A549 (cell line): ENCODE results near the gene ARHGEF11. TPM values are rescaled to one million over a fixed set of nuclear protein-coding genes. Genes with fewer than 3 reads are reported as not detected.

Source experiments
- ATAC-seq, 2 experiments: fragments of 200-7000 bp in 1 of 2; fragments of >200 bp in 1 of 2; cut with Nextera tagmentation in 1 of 2; cut with Tn5 transposase in 1 of 2; 3 replicates each; pipeline versions ENCODE4 v1.8.0 to v1.9.1; 2018 to 2020; ENCODE audit warnings: mild to moderate bottlenecking in 1 of 2, moderate library complexity in 1 of 2
- CTCF ChIA-PET: fragments of 300-600 bp; sonication (Branson Sonifier 250); formaldehyde crosslinking; extraction: SDS; loops from one replicate; lab custom pipeline; 2021; ENCODE audit warnings: antibody characterized with exemption, inconsistent platforms; lab: Yijun Ruan, JAX
- POLR2A ChIA-PET: fragments of 350-600 bp; formaldehyde crosslinking; extraction: SDS; loops from one replicate; lab custom pipeline; 2021; ENCODE audit warnings: antibody characterized with exemption, inconsistent platforms; lab: Yijun Ruan, JAX
- DNase-seq, 2 experiments: peaks; one replicate each; pipeline versions ENCODE4 v3.0.0 to v3.0.0-alpha.2; 2011 to 2016; ENCODE audit warnings: low read depth in 1 of 2, low spot score in 1 of 2
- FAIRE-seq: peaks from 2 replicates; lab custom pipeline; 2011; peaks lifted over from hg19 to GRCh38; lab: Jason Lieb, UNC
- H3K27ac ChIP-seq, 2 experiments: fragments of >200 bp; sonication (Bioruptor Twin); formaldehyde crosslinking; 3 replicates each; pipeline ENCODE4 v1.5.1; 2016 to 2017
- H3K4me1 ChIP-seq: fragments of >200 bp; sonication (Bioruptor Twin); formaldehyde crosslinking; 3 replicates; pipeline ENCODE4 v1.6.1; 2016
- H3K4me2 ChIP-seq: fragments of >200 bp; sonication (Bioruptor Twin); formaldehyde crosslinking; 3 replicates; pipeline ENCODE4 v1.6.1; 2016
- H3K4me3 ChIP-seq: fragments of >200 bp; sonication (Bioruptor Twin); formaldehyde crosslinking; 3 replicates; pipeline ENCODE4 v1.5.1; 2016
- H3K9me3 ChIP-seq: fragments of >200 bp; sonication (Bioruptor Twin); formaldehyde crosslinking; 3 replicates; pipeline ENCODE4 v1.6.1; 2016
- ATOH8 ChIP-seq: fragments of 250-450 bp; sonication (Bioruptor Pico); IDR thresholded peaks from 2 replicates; pipeline ENCODE4 v1.5.0; 2020; ENCODE audit warnings: low read depth, mild to moderate bottlenecking, moderate library complexity
- BCL3 ChIP-seq: fragments of >200 bp; sonication (Bioruptor Twin); formaldehyde crosslinking; IDR thresholded peaks from 3 replicates; pipeline ENCODE4 v1.6.1; 2016
- CBX2 ChIP-seq: fragments of 200-600 bp; sonication (generic); IDR thresholded peaks from 2 replicates; pipeline ENCODE4 v1.6.1; 2016; ENCODE audit warnings: low read depth, mild to moderate bottlenecking, borderline replicate concordance
- CBX8 ChIP-seq: fragments of 200-600 bp; sonication (generic); IDR thresholded peaks from 2 replicates; pipeline ENCODE4 v1.6.1; 2016
- CHD2 ChIP-seq: fragments of 150-350 bp; IDR thresholded peaks from 2 replicates; pipeline ENCODE4 v1.6.1; 2014; ENCODE audit warnings: low read length; ENCODE audit not compliant: partially characterized antibody
- ELK1 ChIP-seq: fragments of 150-350 bp; IDR thresholded peaks from 2 replicates; pipeline ENCODE4 v1.6.1; 2014; ENCODE audit warnings: low read depth, mild to moderate bottlenecking, low read length
- ESRRA ChIP-seq: fragments of 150-350 bp; IDR thresholded peaks from 2 replicates; pipeline ENCODE4 v1.6.1; 2014; ENCODE audit warnings: mild to moderate bottlenecking, low read length, borderline replicate concordance
- FOSB ChIP-seq: fragments of 250-450 bp; sonication (Bioruptor Pico); IDR thresholded peaks from 2 replicates; pipeline ENCODE4 v1.5.0; 2020; ENCODE audit warnings: mild to moderate bottlenecking, moderate library complexity
- HEYL ChIP-seq: fragments of 250-450 bp; sonication (Bioruptor Pico); IDR thresholded peaks from 2 replicates; pipeline ENCODE4 v1.8.0; 2021; ENCODE audit warnings: mild to moderate bottlenecking, moderate library complexity
- HMGXB4 ChIP-seq: fragments of 250-450 bp; sonication (Bioruptor Pico); IDR thresholded peaks from 2 replicates; pipeline ENCODE4 v1.5.0; 2021; ENCODE audit warnings: mild to moderate bottlenecking, moderate library complexity, borderline replicate concordance
- HOXA7 ChIP-seq: fragments of 250-450 bp; sonication (Bioruptor Pico); IDR thresholded peaks from 2 replicates; pipeline ENCODE4 v1.5.0; 2020; ENCODE audit warnings: mild to moderate bottlenecking, moderate library complexity
- HOXB5 ChIP-seq: fragments of 250-450 bp; sonication (Bioruptor Pico); IDR thresholded peaks from 2 replicates; pipeline ENCODE4 v1.5.0; 2020; ENCODE audit warnings: mild to moderate bottlenecking, moderate library complexity
- KDM5A ChIP-seq: fragments of 200-600 bp; sonication (generic); IDR thresholded peaks from 2 replicates; pipeline ENCODE4 v1.6.1; 2016; ENCODE audit warnings: antibody characterized with exemption, mild to moderate bottlenecking
- MAFK ChIP-seq: fragments of 450-650 bp; IDR thresholded peaks from 2 replicates; pipeline ENCODE4 v1.6.1; 2014; ENCODE audit not compliant: partially characterized antibody
- MAZ ChIP-seq: fragments of 150-350 bp; IDR thresholded peaks from 2 replicates; pipeline ENCODE4 v1.6.1; 2014; ENCODE audit warnings: antibody characterized with exemption, low read depth, low read length, borderline replicate concordance
- NFE2L2 ChIP-seq: fragments of 150-350 bp; conservative IDR thresholded peaks from 2 replicates; pipeline ENCODE4 v1.6.1; 2014; ENCODE audit warnings: low read length
- NPAS2 ChIP-seq: fragments of 250-450 bp; sonication (Bioruptor Pico); IDR thresholded peaks from 2 replicates; pipeline ENCODE4 v1.8.0; 2022; ENCODE audit warnings: mild to moderate bottlenecking, moderate library complexity, borderline replicate concordance
- POLR2A ChIP-seq: IDR thresholded peaks from 2 replicates; pipeline ENCODE4 v1.6.1; 2012; ENCODE audit warnings: mild to moderate bottlenecking, low read length
- POLR2AphosphoS2 ChIP-seq: conservative IDR thresholded peaks from 2 replicates; pipeline ENCODE4 v1.6.1; 2012; ENCODE audit warnings: low read length, improper control_type of control experiment, inconsistent platforms
- RAD21 ChIP-seq, 2 experiments: fragments of >200 bp in 1 of 2; sonication (Bioruptor Twin) in 1 of 2; formaldehyde crosslinking in 1 of 2; IDR thresholded peaks in 1 of 2; conservative IDR thresholded peaks in 1 of 2; 2 replicates in 1 of 2; 3 replicates in 1 of 2; pipeline ENCODE4 v1.6.1; 2012 to 2018; ENCODE audit warnings: inconsistent platforms in 1 of 2
- RARB ChIP-seq: fragments of 250-450 bp; sonication (Bioruptor Pico); IDR thresholded peaks from 2 replicates; pipeline ENCODE4 v1.8.0; 2021; ENCODE audit warnings: mild to moderate bottlenecking, moderate library complexity
- RNF2 ChIP-seq: fragments of 200-600 bp; sonication (generic); IDR thresholded peaks from 2 replicates; pipeline ENCODE4 v1.6.1; 2016; ENCODE audit warnings: low read depth, mild to moderate bottlenecking, antibody characterized with exemption, moderate library complexity, borderline replicate concordance
- SMC3 ChIP-seq: fragments of >200 bp; sonication (Bioruptor Twin); formaldehyde crosslinking; IDR thresholded peaks from 3 replicates; pipeline ENCODE4 v1.6.1; 2018; ENCODE audit warnings: inconsistent platforms
- SREBF2 ChIP-seq: fragments of 450-650 bp; IDR thresholded peaks from 2 replicates; pipeline ENCODE4 v1.6.1; 2014; ENCODE audit warnings: mild to moderate bottlenecking, moderate library complexity
- TP53 ChIP-seq: fragments of 250-450 bp; sonication (Bioruptor Pico); IDR thresholded peaks from 2 replicates; pipeline ENCODE4 v1.5.0; 2021; ENCODE audit warnings: mild to moderate bottlenecking, moderate library complexity
- USF2 ChIP-seq: fragments of 450-650 bp; IDR thresholded peaks from 2 replicates; pipeline ENCODE4 v1.6.1; 2014; ENCODE audit warnings: antibody characterized with exemption
- ZFP36 ChIP-seq: fragments of 450-650 bp; IDR thresholded peaks from 2 replicates; pipeline ENCODE4 v1.6.1; 2014; ENCODE audit warnings: borderline replicate concordance; ENCODE audit not compliant: partially characterized antibody
- ZNF302 ChIP-seq: fragments of 250-450 bp; sonication (Bioruptor Pico); IDR thresholded peaks from 2 replicates; pipeline ENCODE4 v1.9.0; 2021; ENCODE audit warnings: inconsistent platforms, mild to moderate bottlenecking, moderate library complexity
- WGBS: methylation state at CpG from one replicate; pipeline ENCODE4 v1.1.6; 2017; ENCODE audit errors: missing lambda C conversion rate; 5-methylcytosine and 5-hydroxymethylcytosine counted together
- polyA plus RNA-seq, 4 experiments: library from polyadenylated mRNA; depleted of rRNA in 3 of 4; stranded (reverse); fragments of >200 nt; fragmentation: RNase III in 1 of 4; extraction: RNeasy Plus Mini Kit Qiagen cat#74134 plus additional on column Dnase treatment in 1 of 4; gene quantifications; 2 replicates in 3 of 4; 3 replicates in 1 of 4; pipeline ENCODE4 v1.2.3, GENCODE V29; 2011 to 2017

Gene ARHGEF11
- polyA plus RNA-seq, 2 of the 4 experiments (the other 2 are of a cell fraction) = 15.7 to 17.1 TPM

- 89% methylated on average over 9 of the region's 9 CpGs for WGBS
- Histone ChIP-seq H3K4me1 (no peaks in the 10 kb centered on the region), H3K4me2 (no peak overlapping the region), H3K27ac (no peak overlapping the region), H3K9me3 (no peaks in the 10 kb centered on the region), H3K4me3 (no peak overlapping the region)
- TF ChIP-seq NFE2L2 = no peak
- TF ChIP-seq HMGXB4 (CRISPR knock-in tag) = no peak
- TF ChIP-seq SREBF2 = no peak
- TF ChIP-seq ESRRA = no peak
- TF ChIP-seq RAD21 (conservative IDR thresholded peaks at IDR 0.05 in 1 of 2, IDR thresholded peaks at IDR 0.05 in 1 of 2) = no peak
- TF ChIP-seq USF2 = no peak
- TF ChIP-seq NPAS2 (CRISPR knock-in tag) = no peak
- no peak for TF ChIP-seq HOXB5 (CRISPR knock-in tag)
- TF ChIP-seq MAFK = no peak
- no peak for TF ChIP-seq FOSB (CRISPR knock-in tag)
- no peak for TF ChIP-seq SMC3
- no peak for TF ChIP-seq POLR2AphosphoS2
- TF ChIP-seq ELK1 = no peak
- no peak for TF ChIP-seq TP53 (CRISPR knock-in tag)
- TF ChIP-seq RARB = no peak
- no peak for TF ChIP-seq ATOH8 (CRISPR knock-in tag)
- no peak for TF ChIP-seq HOXA7
- TF ChIP-seq POLR2A = no peak
- TF ChIP-seq CBX2 = no peak
- FAIRE-seq (no peak), ATAC-seq (no peak), DNase-seq (no peak)
- CTCF ChIA-PET = interaction anchor here (1.7 kb wide), 1 partner anchor 10 kb away, joined by 3 read pairs; no protein-coding TSS in a partner anchor
- POLR2A ChIA-PET = no interaction called here
Observed at GRCh38 chr1:156999596-157000320, 45.8 kb downstream of the ARHGEF11 start.

- FAIRE-seq (no peak), ATAC-seq (no peak), DNase-seq (no peak)
- H3K4me3 ChIP-seq = no peak overlapping the region
- 91% methylated on average over 7 of the region's 7 CpGs for WGBS
- H3K9me3 ChIP-seq = no peaks in the 10 kb centered on the region
- no peaks in the 10 kb centered on the region for H3K4me1 ChIP-seq
- POLR2A ChIA-PET = no interaction called here
- H3K4me2 ChIP-seq = no peak overlapping the region
- H3K27ac ChIP-seq = no peak overlapping the region
- CTCF ChIA-PET = interaction anchor here (1.0 to 1.7 kb wide), 3 partner anchors 11 to 157 kb away, joined by 3 to 4 read pairs (median 3); no protein-coding TSS in a partner anchor
- TF ChIP-seq CHD2 (no peak), HOXB5 (CRISPR knock-in tag) (no peak), BCL3 (no peak), CBX8 (no peak), NPAS2 (CRISPR knock-in tag) (no peak), RNF2 (no peak), ATOH8 (CRISPR knock-in tag) (no peak), ZNF302 (CRISPR knock-in tag) (no peak), MAZ (no peak), ELK1 (no peak), KDM5A (no peak), HEYL (no peak), SREBF2 (no peak), ZFP36 (no peak)
Observed at GRCh38 chr1:156998840-156999500, 46.6 kb downstream of the ARHGEF11 start.
